Lower leg skin (tissue), 4 donors: ENCODE results near the gene GNG4. TPM values are rescaled to one million over a fixed set of nuclear protein-coding genes. Genes with fewer than 3 reads are reported as not detected.

Experiments
- DNase-seq, 2 donors: peaks; one replicate each; pipeline ENCODE4 v3.0.0-alpha.2; 2019; ENCODE audit warnings: low spot score in 2 of 2
- H3K4me3 ChIP-seq: fragments of 200-600 bp; sonication (generic); 2 replicates; pipeline ENCODE4 v1.5.1; 2017; ENCODE audit warnings: mild to moderate bottlenecking, low read depth; ENCODE audit not compliant: poor library complexity, severe bottlenecking
- CTCF ChIP-seq, 3 donors: fragments of 450-650 bp; IDR thresholded peaks; one replicate each; pipeline ENCODE4 v1.5.1; 2016; ENCODE audit warnings: antibody characterized with exemption in 3 of 3, mild to moderate bottlenecking in 3 of 3, moderate library complexity in 2 of 3
- POLR2A ChIP-seq, 2 donors: fragments of 450-650 bp; IDR thresholded peaks; one replicate each; pipeline ENCODE4 v1.6.1; 2016 to 2017; ENCODE audit warnings: antibody characterized with exemption in 2 of 2, mild to moderate bottlenecking in 1 of 2, moderate library complexity in 1 of 2
- WGBS, 2 donors: methylation state at CpG; one replicate each; pipeline ENCODE4 v1.1.5; 2018; 5-methylcytosine and 5-hydroxymethylcytosine counted together
- intact Hi-C: fragments of 100-400 bp; cut with DNase I; formaldehyde crosslinking; loops from one replicate; pipeline ENCODE4 v1.15.0; 2023; ENCODE audit warnings: low total_unique reads
- total RNA-seq, 4 donors: library from RNA; depleted of rRNA; stranded (reverse); fragments of >200 nt; gene quantifications; one replicate each; pipeline ENCODE4 v1.1.0, GENCODE V29; 2016

GNG4 gene
- total RNA-seq, 4 donors from 2014 or later: 0.12 to 0.39 (median 0.17) TPM; not detected in 1

DNA sequence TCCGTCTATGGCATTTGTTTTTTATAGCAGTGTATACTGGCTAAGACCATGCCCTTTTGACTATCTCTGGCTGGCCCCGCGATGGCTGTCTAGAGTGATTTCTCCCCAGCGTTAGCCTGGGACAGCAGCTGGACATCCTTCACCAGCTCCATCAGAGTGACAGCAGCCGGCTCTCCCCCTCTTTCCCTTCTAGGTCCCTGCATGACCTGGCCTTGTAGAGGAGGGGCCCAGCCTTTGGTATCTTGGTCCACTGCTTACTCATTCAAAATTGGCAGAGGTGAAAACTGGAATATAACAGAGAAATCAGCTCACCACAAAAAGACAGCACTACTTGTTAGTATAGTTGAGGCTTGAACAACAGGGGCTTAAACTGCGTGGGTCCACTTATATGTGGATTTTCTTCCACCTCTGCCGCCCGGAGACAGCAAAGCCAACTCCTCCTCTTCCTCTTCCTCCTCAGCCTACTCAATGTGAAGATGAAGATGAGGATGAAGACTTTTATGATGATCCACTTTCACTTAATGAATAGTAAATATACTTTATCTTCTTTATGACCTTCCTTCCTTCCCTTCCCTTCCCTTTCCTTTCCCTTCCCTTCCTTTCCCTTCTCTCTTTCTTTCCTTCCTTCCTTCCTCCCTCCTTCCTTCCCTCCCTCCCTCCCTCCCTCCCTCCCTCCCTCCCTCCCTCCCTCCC is 116.0 kb downstream of the GNG4 start:
- intact Hi-C loops: no loop called here
- 81 to 83% methylated on average over 8 of the region's 8 CpGs for WGBS, 2 donors
- TF ChIP-seq CTCF (IDR thresholded peaks at IDR 0.05): no peak
- TF ChIP-seq POLR2A (IDR thresholded peaks at IDR 0.05): no peak
- H3K4me3 ChIP-seq: no peak overlapping the region
- DNase-seq: no peak

- DNase-seq: no peak
- 65 to 72% methylated on average over 2 of the region's 2 CpGs for WGBS, 2 donors
- intact Hi-C loops: no loop called here
- TF ChIP-seq CTCF (IDR thresholded peaks at IDR 0.05) (no peak), POLR2A (IDR thresholded peaks at IDR 0.05) (no peak)
- no peak overlapping the region for H3K4me3 ChIP-seq
Measured at GRCh38 chr1:235532360-235532759, 117.2 kb downstream of the GNG4 start.

GRCh38 chr1:235527196-235527814 is 122.3 kb downstream of the GNG4 start:
- no peak for TF ChIP-seq CTCF (IDR thresholded peaks at IDR 0.05)
- TF ChIP-seq POLR2A (IDR thresholded peaks at IDR 0.05): no peak
- 77 to 86% methylated on average over 4 of the region's 4 CpGs for WGBS, 2 donors
- no peak for DNase-seq
- H3K4me3 ChIP-seq: no peak overlapping the region
- intact Hi-C loops: no loop called here

- H3K4me3 ChIP-seq: no peak overlapping the region
- DNase-seq: no peak
- TF ChIP-seq CTCF (IDR thresholded peaks at IDR 0.05): no peak
- no peak for TF ChIP-seq POLR2A (IDR thresholded peaks at IDR 0.05)
- intact Hi-C loops: no loop called here
- 44 to 51% methylated on average over 4 of the region's 4 CpGs for WGBS, 2 donors
Measured at GRCh38 chr1:235525314-235525713, 124.3 kb downstream of the GNG4 start.

DNA sequence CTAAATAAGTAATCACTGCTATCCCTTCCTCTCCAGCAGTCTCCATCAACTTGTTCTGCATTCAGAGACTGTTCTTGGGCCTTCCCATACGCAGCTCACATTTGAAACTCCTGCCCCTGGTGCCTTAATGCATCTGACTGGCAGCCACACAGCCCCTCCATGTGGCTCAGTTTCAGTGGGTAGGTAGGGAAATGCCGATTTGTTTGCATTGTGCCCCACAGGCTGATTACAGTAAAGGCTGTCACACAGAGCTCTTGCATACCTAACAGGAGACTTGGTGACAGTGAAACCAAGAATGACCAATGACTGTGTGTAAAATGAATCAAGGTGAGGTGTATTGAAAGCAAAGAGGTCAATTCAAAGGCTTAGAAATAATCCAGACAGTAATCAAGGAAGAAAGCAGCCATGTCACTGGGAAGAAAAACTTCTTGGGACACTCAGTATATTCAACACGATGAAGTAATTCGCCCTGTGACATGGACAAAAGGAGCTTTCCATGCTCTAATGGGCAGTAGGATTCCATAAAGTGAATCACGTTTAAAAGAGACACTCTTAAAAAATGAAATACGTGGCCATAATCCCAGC is 132.6 kb downstream of the GNG4 start:
- H3K4me3 ChIP-seq: no peak overlapping the region
- 86% methylated on average over 6 of the region's 6 CpGs for whole genome bisulfite sequencing, 2 donors
- TF ChIP-seq POLR2A (IDR thresholded peaks at IDR 0.05) (no peak), CTCF (IDR thresholded peaks at IDR 0.05) (no peak)
- intact Hi-C loops: no loop called here
- no peak for DNase-seq
